SK-N-SH treated with all-trans-retinoic acid at 6 μM for 48 hours (cell line): ENCODE measurements around the gene DMAC2.

Source experiments
- ATAC-seq: fragments of 200-7000 bp; cut with Tn5 transposase; 3 replicates; pipeline ENCODE4 v1.9.1; 2020; ENCODE audit warnings: mild to moderate bottlenecking, moderate library complexity
- ARNTL ChIP-seq: fragments of 450-650 bp; formaldehyde crosslinking; IDR thresholded peaks from 2 replicates; pipeline ENCODE4 v1.5.0; 2020; ENCODE audit warnings: low read depth, mild to moderate bottlenecking, moderate library complexity, borderline replicate concordance
- BACH2 ChIP-seq: fragments of 250-450 bp; sonication (Bioruptor Pico); IDR thresholded peaks from 2 replicates; pipeline ENCODE4 v1.9.0; 2021; ENCODE audit warnings: mild to moderate bottlenecking, borderline replicate concordance
- CSDC2 ChIP-seq: fragments of 250-450 bp; sonication (Bioruptor Pico); IDR thresholded peaks from 2 replicates; pipeline ENCODE4 v1.5.0; 2020; ENCODE audit warnings: mild to moderate bottlenecking, moderate library complexity
- ESRRG ChIP-seq: fragments of 250-450 bp; sonication (Bioruptor Pico); IDR thresholded peaks from 2 replicates; pipeline ENCODE4 v1.6.1; 2021; ENCODE audit warnings: mild to moderate bottlenecking
- GLIS3 ChIP-seq: fragments of 250-450 bp; sonication (Bioruptor Pico); IDR thresholded peaks from 2 replicates; pipeline ENCODE4 v1.5.0; 2020; ENCODE audit warnings: mild to moderate bottlenecking, moderate library complexity
- OSR1 ChIP-seq: fragments of 250-450 bp; sonication (Bioruptor Pico); IDR thresholded peaks from 2 replicates; pipeline ENCODE4 v1.8.0; 2022; ENCODE audit warnings: moderate library complexity, mild to moderate bottlenecking, inconsistent platforms
- PPARA ChIP-seq: fragments of 250-450 bp; sonication (Bioruptor Pico); IDR thresholded peaks from 2 replicates; pipeline ENCODE4 v1.5.0; 2020; ENCODE audit warnings: mild to moderate bottlenecking, borderline replicate concordance
- RARB ChIP-seq: fragments of 250-450 bp; sonication (Bioruptor Pico); IDR thresholded peaks from 2 replicates; pipeline ENCODE4 v1.8.0; 2021; ENCODE audit warnings: mild to moderate bottlenecking, moderate library complexity
- SNAI2 ChIP-seq: fragments of 250-450 bp; sonication (Bioruptor Pico); IDR thresholded peaks from 2 replicates; pipeline ENCODE4 v1.5.0; 2020; ENCODE audit warnings: mild to moderate bottlenecking, moderate library complexity
- TCF4 ChIP-seq: fragments of 250-450 bp; sonication (Bioruptor Pico); IDR thresholded peaks from 2 replicates; pipeline ENCODE4 v1.8.0; 2021; ENCODE audit warnings: mild to moderate bottlenecking, moderate library complexity, borderline replicate concordance
- TOX ChIP-seq: fragments of 250-450 bp; sonication (Bioruptor Pico); IDR thresholded peaks from 2 replicates; pipeline ENCODE4 v1.8.0; 2021; ENCODE audit warnings: mild to moderate bottlenecking, moderate library complexity, borderline replicate concordance
- ZC3H10 ChIP-seq: fragments of 250-450 bp; sonication (Bioruptor Pico); IDR thresholded peaks from 2 replicates; pipeline ENCODE4 v1.5.1; 2021; ENCODE audit warnings: mild to moderate bottlenecking, moderate library complexity
- ZFP3 ChIP-seq: fragments of 250-450 bp; sonication (Bioruptor Pico); IDR thresholded peaks from 2 replicates; pipeline ENCODE4 v1.5.0; 2020; ENCODE audit warnings: mild to moderate bottlenecking, moderate library complexity
- ZFP30 ChIP-seq: fragments of 450-650 bp; formaldehyde crosslinking; IDR thresholded peaks from 2 replicates; pipeline ENCODE4 v1.5.0; 2022; ENCODE audit warnings: mild to moderate bottlenecking, moderate library complexity
- ZNF565 ChIP-seq: fragments of 450-650 bp; formaldehyde crosslinking; conservative IDR thresholded peaks from 2 replicates; pipeline ENCODE4 v1.5.0; 2020; ENCODE audit warnings: low read depth, mild to moderate bottlenecking, moderate library complexity
- ZNF70 ChIP-seq: fragments of 450-650 bp; formaldehyde crosslinking; IDR thresholded peaks from 2 replicates; pipeline ENCODE4 v1.5.0; 2020; ENCODE audit warnings: mild to moderate bottlenecking, moderate library complexity
- ZNF8 ChIP-seq: fragments of 450-650 bp; formaldehyde crosslinking; IDR thresholded peaks from 2 replicates; pipeline ENCODE4 v1.5.0; 2020; ENCODE audit warnings: mild to moderate bottlenecking, moderate library complexity
- TF ChIP-seq, protein P1 (sequence below): fragments of 250-450 bp; sonication (Bioruptor Pico); IDR thresholded peaks from 2 replicates; pipeline ENCODE4 v1.5.0; 2020; ENCODE audit warnings: mild to moderate bottlenecking, moderate library complexity
- TF ChIP-seq, protein P2 (sequence below): fragments of 250-450 bp; sonication (Bioruptor Pico); IDR thresholded peaks from 2 replicates; pipeline ENCODE4 v1.5.1; 2020; ENCODE audit warnings: low read depth, mild to moderate bottlenecking, moderate library complexity
- TF ChIP-seq, protein P3 (sequence below): fragments of 250-450 bp; sonication (Bioruptor Pico); IDR thresholded peaks from 2 replicates; pipeline ENCODE4 v1.8.0; 2021; ENCODE audit warnings: low read depth, mild to moderate bottlenecking, moderate library complexity, borderline replicate concordance
- TF ChIP-seq, protein P4 (sequence below): fragments of 250-450 bp; sonication (Bioruptor Pico); IDR thresholded peaks from 2 replicates; pipeline ENCODE4 v1.5.1; 2021; ENCODE audit warnings: mild to moderate bottlenecking, moderate library complexity

Gene DMAC2

DNA sequence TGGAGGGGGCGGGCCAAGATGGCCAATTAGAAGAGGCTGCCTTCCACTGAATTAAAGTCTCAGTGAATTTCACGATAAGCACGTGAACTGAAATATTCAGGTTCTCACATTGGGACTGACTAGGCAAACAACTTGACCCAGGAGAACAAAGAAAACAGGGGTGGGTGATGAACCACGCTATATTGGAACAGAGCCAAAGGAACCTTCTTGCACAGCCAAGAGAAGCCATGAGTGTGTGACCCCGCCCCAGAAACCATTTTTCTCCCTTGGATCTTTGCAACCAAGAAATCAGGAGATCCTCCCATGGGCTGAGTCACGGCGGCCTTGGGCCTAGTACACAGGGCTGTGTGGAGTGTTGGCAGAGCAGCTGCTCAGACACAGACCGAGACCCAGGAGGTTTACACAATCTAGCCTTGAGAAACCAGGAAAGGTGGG, 40.1 kb upstream of the DMAC2 start:
- ATAC-seq: no peak
- TF ChIP-seq ZFP3 (CRISPR knock-in tag) (no peak), ARNTL (CRISPR knock-in tag) (no peak), ZC3H10 (CRISPR knock-in tag) (no peak), CSDC2 (no peak), TCF4 (CRISPR knock-in tag) (no peak), BACH2 (CRISPR knock-in tag) (no peak), GLIS3 (no peak), SNAI2 (no peak), PPARA (no peak), RARB (CRISPR knock-in tag) (no peak), ZNF565 (no peak)
- TF ChIP-seq, protein P1, sequence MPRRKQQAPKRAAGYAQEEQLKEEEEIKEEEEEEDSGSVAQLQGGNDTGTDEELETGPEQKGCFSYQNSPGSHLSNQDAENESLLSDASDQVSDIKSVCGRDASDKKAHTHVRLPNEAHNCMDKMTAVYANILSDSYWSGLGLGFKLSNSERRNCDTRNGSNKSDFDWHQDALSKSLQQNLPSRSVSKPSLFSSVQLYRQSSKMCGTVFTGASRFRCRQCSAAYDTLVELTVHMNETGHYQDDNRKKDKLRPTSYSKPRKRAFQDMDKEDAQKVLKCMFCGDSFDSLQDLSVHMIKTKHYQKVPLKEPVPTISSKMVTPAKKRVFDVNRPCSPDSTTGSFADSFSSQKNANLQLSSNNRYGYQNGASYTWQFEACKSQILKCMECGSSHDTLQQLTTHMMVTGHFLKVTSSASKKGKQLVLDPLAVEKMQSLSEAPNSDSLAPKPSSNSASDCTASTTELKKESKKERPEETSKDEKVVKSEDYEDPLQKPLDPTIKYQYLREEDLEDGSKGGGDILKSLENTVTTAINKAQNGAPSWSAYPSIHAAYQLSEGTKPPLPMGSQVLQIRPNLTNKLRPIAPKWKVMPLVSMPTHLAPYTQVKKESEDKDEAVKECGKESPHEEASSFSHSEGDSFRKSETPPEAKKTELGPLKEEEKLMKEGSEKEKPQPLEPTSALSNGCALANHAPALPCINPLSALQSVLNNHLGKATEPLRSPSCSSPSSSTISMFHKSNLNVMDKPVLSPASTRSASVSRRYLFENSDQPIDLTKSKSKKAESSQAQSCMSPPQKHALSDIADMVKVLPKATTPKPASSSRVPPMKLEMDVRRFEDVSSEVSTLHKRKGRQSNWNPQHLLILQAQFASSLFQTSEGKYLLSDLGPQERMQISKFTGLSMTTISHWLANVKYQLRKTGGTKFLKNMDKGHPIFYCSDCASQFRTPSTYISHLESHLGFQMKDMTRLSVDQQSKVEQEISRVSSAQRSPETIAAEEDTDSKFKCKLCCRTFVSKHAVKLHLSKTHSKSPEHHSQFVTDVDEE (CRISPR knock-in tag): no peak
- TF ChIP-seq, protein P2, sequence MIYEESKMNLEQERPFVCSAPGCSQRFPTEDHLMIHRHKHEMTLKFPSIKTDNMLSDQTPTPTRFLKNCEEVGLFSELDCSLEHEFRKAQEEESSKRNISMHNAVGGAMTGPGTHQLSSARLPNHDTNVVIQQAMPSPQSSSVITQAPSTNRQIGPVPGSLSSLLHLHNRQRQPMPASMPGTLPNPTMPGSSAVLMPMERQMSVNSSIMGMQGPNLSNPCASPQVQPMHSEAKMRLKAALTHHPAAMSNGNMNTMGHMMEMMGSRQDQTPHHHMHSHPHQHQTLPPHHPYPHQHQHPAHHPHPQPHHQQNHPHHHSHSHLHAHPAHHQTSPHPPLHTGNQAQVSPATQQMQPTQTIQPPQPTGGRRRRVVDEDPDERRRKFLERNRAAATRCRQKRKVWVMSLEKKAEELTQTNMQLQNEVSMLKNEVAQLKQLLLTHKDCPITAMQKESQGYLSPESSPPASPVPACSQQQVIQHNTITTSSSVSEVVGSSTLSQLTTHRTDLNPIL (CRISPR knock-in tag): no peak
- TF ChIP-seq, protein P3, sequence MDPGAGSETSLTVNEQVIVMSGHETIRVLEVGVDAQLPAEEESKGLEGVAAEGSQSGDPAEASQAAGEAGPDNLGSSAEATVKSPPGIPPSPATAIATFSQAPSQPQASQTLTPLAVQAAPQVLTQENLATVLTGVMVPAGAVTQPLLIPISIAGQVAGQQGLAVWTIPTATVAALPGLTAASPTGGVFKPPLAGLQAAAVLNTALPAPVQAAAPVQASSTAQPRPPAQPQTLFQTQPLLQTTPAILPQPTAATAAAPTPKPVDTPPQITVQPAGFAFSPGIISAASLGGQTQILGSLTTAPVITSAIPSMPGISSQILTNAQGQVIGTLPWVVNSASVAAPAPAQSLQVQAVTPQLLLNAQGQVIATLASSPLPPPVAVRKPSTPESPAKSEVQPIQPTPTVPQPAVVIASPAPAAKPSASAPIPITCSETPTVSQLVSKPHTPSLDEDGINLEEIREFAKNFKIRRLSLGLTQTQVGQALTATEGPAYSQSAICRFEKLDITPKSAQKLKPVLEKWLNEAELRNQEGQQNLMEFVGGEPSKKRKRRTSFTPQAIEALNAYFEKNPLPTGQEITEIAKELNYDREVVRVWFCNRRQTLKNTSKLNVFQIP: no peak

DNA sequence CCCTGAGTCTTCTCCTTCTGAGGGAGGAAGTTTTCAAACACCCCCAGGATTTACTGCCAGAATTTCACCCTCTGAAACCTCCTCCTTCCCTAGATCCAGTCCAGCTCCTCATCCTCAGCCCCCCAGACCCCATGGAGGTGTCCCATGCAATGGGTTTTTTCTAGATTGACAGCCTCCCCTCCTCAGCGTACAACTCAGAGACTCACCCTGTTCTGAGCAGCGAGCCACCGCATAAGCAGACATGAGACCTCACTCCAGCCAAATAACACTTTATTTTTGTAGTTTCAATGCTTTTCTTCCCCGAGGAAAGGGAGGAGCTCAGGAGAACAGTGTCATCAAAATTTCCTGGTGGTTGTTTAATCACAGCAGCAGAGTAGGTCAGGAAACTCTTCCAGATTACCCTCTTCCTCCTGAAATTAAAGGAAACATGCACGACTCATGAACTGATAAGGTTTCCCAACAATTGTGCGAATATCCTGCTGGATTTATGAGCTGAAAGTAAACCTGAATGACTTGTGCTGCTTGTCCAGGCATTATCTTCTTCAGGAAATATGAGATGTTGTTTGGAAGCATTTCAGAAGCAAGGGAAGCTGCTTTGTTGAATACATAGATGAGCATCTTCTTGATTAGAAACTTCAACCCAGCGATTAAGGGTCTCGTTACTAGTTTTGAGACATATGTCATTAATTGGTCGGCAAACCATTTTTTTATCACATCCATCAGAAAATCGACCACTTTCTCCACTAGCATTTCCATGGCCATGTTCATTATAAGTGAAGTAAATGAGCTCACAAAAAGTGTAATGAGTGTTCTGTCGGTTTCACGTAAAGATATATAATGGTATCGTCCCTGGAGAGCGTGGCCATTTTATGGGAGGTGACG, 39.4 kb upstream of the DMAC2 start:
- no peak for ATAC-seq
- TF ChIP-seq ZNF8 (CRISPR knock-in tag) (no peak), OSR1 (CRISPR knock-in tag) (no peak), ESRRG (no peak), TOX (CRISPR knock-in tag) (no peak), BACH2 (CRISPR knock-in tag) (no peak), ZFP30 (CRISPR knock-in tag) (no peak), CSDC2 (no peak), TCF4 (CRISPR knock-in tag) (no peak), PPARA (no peak), ARNTL (CRISPR knock-in tag) (no peak), SNAI2 (no peak), ZNF70 (CRISPR knock-in tag) (no peak)
- TF ChIP-seq, protein P4, sequence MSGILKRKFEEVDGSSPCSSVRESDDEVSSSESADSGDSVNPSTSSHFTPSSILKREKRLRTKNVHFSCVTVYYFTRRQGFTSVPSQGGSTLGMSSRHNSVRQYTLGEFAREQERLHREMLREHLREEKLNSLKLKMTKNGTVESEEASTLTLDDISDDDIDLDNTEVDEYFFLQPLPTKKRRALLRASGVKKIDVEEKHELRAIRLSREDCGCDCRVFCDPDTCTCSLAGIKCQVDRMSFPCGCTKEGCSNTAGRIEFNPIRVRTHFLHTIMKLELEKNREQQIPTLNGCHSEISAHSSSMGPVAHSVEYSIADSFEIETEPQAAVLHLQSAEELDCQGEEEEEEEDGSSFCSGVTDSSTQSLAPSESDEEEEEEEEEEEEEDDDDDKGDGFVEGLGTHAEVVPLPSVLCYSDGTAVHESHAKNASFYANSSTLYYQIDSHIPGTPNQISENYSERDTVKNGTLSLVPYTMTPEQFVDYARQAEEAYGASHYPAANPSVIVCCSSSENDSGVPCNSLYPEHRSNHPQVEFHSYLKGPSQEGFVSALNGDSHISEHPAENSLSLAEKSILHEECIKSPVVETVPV (CRISPR knock-in tag): no peak
- TF ChIP-seq, protein P2 (CRISPR knock-in tag): no peak
- TF ChIP-seq, protein P1 (CRISPR knock-in tag): no peak
